Hepatocyte (in vitro differentiated cells): ENCODE measurements around the gene SLC5A6.

Source experiments
- CTCF ChIP-seq: fragments of 200-600 bp; sonication (generic); IDR thresholded peaks from 2 replicates; pipeline ENCODE4 v1.5.1; 2016; ENCODE audit warnings: antibody characterized with exemption, mild to moderate bottlenecking; ENCODE audit not compliant: poor library complexity
- EZH2 ChIP-seq: fragments of 200-600 bp; sonication (generic); IDR thresholded peaks from 2 replicates; pipeline ENCODE4 v1.6.1; 2016; ENCODE audit warnings: antibody characterized with exemption, mild to moderate bottlenecking, borderline replicate concordance
- EZH2phosphoT487 ChIP-seq: fragments of 200-600 bp; sonication (generic); IDR thresholded peaks from one replicate; pipeline ENCODE4 v1.6.1; 2018; ENCODE audit warnings: antibody characterized with exemption, mild to moderate bottlenecking, low read depth, moderate library complexity; ENCODE audit not compliant: unreplicated experiment, severe bottlenecking

- TF ChIP-seq CTCF, result no peak
- TF ChIP-seq EZH2, result no peak
- TF ChIP-seq EZH2phosphoT487, result no peak
Measured at GRCh38 chr2:27255660-27256059, 43.6 kb upstream of the SLC5A6 start.
